ENCODE data around the gene KLF11. TPM values are rescaled to one million over a fixed set of nuclear protein-coding genes. Genes with fewer than 3 reads are reported as not detected.
A peak's percentile ranks its signal among the peaks of the same experiment; 100 is the strongest.

Gene KLF11
- total RNA-seq, 1 experiment from 2014 or later, result 21.0 TPM

DNA sequence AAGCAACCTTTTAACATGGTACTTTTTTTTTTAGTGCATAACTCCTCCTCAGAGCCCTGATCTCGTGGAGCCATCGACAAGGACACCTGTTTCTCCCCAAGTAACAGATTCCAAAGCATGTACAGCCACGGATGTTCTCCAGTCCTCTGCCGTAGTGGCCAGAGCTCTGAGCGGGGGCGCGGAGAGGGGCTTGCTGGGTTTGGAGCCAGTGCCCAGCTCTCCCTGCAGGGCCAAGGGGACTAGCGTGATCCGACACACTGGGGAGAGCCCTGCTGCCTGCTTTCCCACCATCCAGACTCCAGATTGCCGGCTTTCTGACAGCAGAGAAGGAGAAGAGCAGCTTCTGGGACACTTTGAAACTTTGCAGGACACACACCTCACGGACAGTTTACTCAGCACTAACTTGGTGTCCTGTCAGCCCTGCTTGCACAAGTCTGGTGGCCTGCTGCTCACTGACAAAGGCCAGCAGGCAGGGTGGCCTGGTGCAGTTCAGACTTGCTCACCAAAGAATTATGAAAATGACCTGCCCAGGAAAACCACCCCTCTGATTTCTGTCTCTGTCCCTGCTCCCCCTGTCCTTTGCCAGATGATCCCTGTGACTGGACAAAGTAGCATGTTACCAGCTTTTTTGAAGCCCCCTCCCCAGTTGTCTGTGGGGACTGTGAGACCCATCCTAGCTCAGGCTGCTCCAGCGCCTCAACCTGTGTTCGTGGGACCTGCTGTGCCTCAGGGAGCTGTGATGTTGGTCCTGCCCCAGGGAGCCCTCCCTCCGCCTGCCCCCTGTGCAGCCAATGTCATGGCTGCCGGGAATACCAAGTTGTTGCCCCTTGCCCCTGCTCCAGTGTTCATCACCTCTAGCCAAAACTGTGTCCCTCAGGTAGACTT, 4.5 kb downstream of the KLF11 start:
- H3K27ac Mint-ChIP-seq (ENCODE audit: unreplicated experiment), result no peak overlapping the region
- TF ChIP-seq, protein P1, sequence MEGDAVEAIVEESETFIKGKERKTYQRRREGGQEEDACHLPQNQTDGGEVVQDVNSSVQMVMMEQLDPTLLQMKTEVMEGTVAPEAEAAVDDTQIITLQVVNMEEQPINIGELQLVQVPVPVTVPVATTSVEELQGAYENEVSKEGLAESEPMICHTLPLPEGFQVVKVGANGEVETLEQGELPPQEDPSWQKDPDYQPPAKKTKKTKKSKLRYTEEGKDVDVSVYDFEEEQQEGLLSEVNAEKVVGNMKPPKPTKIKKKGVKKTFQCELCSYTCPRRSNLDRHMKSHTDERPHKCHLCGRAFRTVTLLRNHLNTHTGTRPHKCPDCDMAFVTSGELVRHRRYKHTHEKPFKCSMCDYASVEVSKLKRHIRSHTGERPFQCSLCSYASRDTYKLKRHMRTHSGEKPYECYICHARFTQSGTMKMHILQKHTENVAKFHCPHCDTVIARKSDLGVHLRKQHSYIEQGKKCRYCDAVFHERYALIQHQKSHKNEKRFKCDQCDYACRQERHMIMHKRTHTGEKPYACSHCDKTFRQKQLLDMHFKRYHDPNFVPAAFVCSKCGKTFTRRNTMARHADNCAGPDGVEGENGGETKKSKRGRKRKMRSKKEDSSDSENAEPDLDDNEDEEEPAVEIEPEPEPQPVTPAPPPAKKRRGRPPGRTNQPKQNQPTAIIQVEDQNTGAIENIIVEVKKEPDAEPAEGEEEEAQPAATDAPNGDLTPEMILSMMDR (IDR thresholded peaks at IDR 0.05; ENCODE audit: insufficient read depth in 1 of 2, low read depth in 1 of 2, low read length in 1 of 2, severe bottlenecking in 1 of 2, unreplicated experiment in 1 of 2), result no peak
- peaks cover 2% of the 10 kb centered on the region for H3K36me3 ChIP-seq (ENCODE audit: control insufficient read depth, insufficient read depth, low read length)

DNA sequence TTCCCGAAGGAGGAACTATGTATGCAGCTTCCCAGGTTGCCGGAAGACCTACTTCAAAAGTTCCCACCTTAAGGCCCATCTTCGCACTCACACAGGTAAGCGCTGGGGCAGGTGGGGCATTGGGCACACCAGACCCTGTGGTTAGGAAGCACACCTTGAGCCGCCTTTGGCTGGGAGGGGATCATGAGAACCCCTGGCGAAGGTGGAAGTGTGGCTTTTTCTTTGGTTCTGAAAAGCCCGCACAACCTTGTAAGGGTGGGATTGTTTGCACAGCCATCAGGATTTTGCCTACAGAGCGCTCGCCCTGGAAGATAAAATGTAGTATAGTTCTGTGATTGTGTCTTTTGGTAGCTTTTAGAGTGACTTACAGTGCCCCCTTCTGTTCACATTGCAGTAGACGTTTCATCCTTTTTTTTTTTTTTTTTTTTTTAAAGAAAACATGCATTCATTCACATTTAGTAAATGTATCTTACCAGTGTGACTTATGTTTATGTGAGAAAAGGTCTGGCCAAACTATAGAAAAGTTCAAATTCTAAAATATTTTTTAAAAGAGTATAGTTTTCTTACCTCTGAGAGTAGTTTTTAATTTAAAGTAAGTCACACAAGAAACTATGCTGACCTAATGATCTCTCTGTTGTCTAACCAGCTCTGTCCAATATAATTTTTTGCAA, 5.3 kb downstream of the KLF11 start:
- Histone ChIP-seq H3K36me3 (ENCODE audit: control insufficient read depth, insufficient read depth, low read length) (peaks cover 2% of the 10 kb centered on the region), H3K4me3 (ENCODE audit: low read depth, low read length) (no peak overlapping the region), H3K9me3 (no peaks in the 10 kb centered on the region), H3K4me1 (peaks cover 11% of the 10 kb centered on the region; the same call in 1 of the 2 replicates), H3K27me3 (replicated peaks; ENCODE audit: control insufficient read depth, insufficient read depth, low read length) (no peaks in the 10 kb centered on the region)
- H3K27ac Mint-ChIP-seq (ENCODE audit: unreplicated experiment), result no peak overlapping the region
- no peaks in the 10 kb centered on the region for H3K4me1 Mint-ChIP-seq (ENCODE audit: low read depth, unreplicated experiment)
- peaks cover 72% of the 10 kb centered on the region for H3K36me3 Mint-ChIP-seq (ENCODE audit: insufficient read depth, unreplicated experiment)
- no peaks in the 10 kb centered on the region for H3K9me3 Mint-ChIP-seq (ENCODE audit: unreplicated experiment)
- intact Hi-C loops (cut with micrococcal nuclease; ENCODE audit: unreplicated experiment), result loop anchor here (1.0 kb wide), 3 partner anchors 64 to 249 kb away; no protein-coding TSS in a partner anchor
- ChIA-PET CTCF (interaction anchor here (0.6 to 3.3 kb wide), 9 partner anchors 9 to 279 kb away, joined by 3 to 35 read pairs (median 4); partner anchors contain the start of gene TAF1B), POLR2A (interaction anchor here (0.5 to 0.6 kb wide), 5 partner anchors 8 to 418 kb away, joined by 3 to 6 read pairs (median 3); partner anchors contain the start of genes TAF1B and YWHAQ)
- H3K4me3 Mint-ChIP-seq (ENCODE audit: unreplicated experiment), result no peak overlapping the region
- TF ChIP-seq, protein P1 (IDR thresholded peaks at IDR 0.05; ENCODE audit: insufficient read depth in 1 of 2, low read depth in 1 of 2, low read length in 1 of 2, severe bottlenecking in 1 of 2, unreplicated experiment in 1 of 2), result peak; percentile 58 to 62
- no TSS peak for BruUV-seq (replicated peaks)
- peak in 1 of 2 experiments; percentile 51 for DNase-seq
- H3K27me3 Mint-ChIP-seq (ENCODE audit: insufficient read depth, unreplicated experiment), result no peaks in the 10 kb centered on the region

More for the DNA sequence above, 4.5 kb downstream of the KLF11 start:
- H3K4me3 Mint-ChIP-seq (ENCODE audit: unreplicated experiment), result no peak overlapping the region
- no peak for DNase-seq
- H3K27me3 Mint-ChIP-seq (ENCODE audit: insufficient read depth, unreplicated experiment), result no peaks in the 10 kb centered on the region
- intact Hi-C loops (cut with micrococcal nuclease; ENCODE audit: unreplicated experiment), result loop anchor here (1.0 kb wide), 3 partner anchors 64 to 249 kb away; no protein-coding TSS in a partner anchor
- ChIA-PET POLR2A (interaction anchor here (0.6 to 1.0 kb wide), 5 partner anchors 7 to 417 kb away, joined by 3 to 6 read pairs (median 3); partner anchors contain the start of gene YWHAQ), CTCF (interaction anchor here (0.6 to 3.3 kb wide), 7 partner anchors 10 to 278 kb away, joined by 3 to 35 read pairs (median 4); no protein-coding TSS in a partner anchor)
- H3K36me3 Mint-ChIP-seq (ENCODE audit: insufficient read depth, unreplicated experiment), result peaks cover 69% of the 10 kb centered on the region
- H3K9me3 Mint-ChIP-seq (ENCODE audit: unreplicated experiment), result no peaks in the 10 kb centered on the region
- H3K4me1 Mint-ChIP-seq (ENCODE audit: low read depth, unreplicated experiment), result no peaks in the 10 kb centered on the region
- BruUV-seq (replicated peaks), result no TSS peak
- no peaks in the 10 kb centered on the region for H3K9me3 ChIP-seq
- peaks cover 11% of the 10 kb centered on the region; the same call in 1 of the 2 replicates for H3K4me1 ChIP-seq
- no peaks in the 10 kb centered on the region for H3K27me3 ChIP-seq (replicated peaks; ENCODE audit: control insufficient read depth, insufficient read depth, low read length)
- H3K4me3 ChIP-seq (ENCODE audit: low read depth, low read length), result no peak overlapping the region

- Mint-ChIP-seq H3K27me3 (ENCODE audit: insufficient read depth, unreplicated experiment) (no peaks in the 10 kb centered on the region), H3K9me3 (ENCODE audit: unreplicated experiment) (no peaks in the 10 kb centered on the region), H3K27ac (ENCODE audit: unreplicated experiment) (no peak overlapping the region), H3K4me1 (ENCODE audit: low read depth, unreplicated experiment) (peaks cover 5% of the 10 kb centered on the region), H3K4me3 (ENCODE audit: unreplicated experiment) (no peak overlapping the region), H3K36me3 (ENCODE audit: insufficient read depth, unreplicated experiment) (peaks cover 58% of the 10 kb centered on the region)
- ChIA-PET POLR2A (no interaction called here), CTCF (no interaction called here)
- no peak for DNase-seq
- intact Hi-C loops (cut with micrococcal nuclease; ENCODE audit: unreplicated experiment), result no loop called here
- Histone ChIP-seq H3K9me3 (no peaks in the 10 kb centered on the region), H3K27me3 (replicated peaks; ENCODE audit: control insufficient read depth, insufficient read depth, low read length) (no peaks in the 10 kb centered on the region), H3K4me3 (ENCODE audit: low read depth, low read length) (no peak overlapping the region), H3K4me1 (peaks cover 9% of the 10 kb centered on the region), H3K36me3 (ENCODE audit: control insufficient read depth, insufficient read depth, low read length) (peaks cover 2% of the 10 kb centered on the region)
- TF ChIP-seq, protein P1 (IDR thresholded peaks at IDR 0.05; ENCODE audit: insufficient read depth in 1 of 2, low read depth in 1 of 2, low read length in 1 of 2, severe bottlenecking in 1 of 2, unreplicated experiment in 1 of 2), result no peak
- no TSS peak for BruUV-seq (replicated peaks)
Measured at GRCh38 chr2:10052216-10052615, 8.9 kb downstream of the KLF11 start.

All from Caco-2 (cell line).